Ecto neural progenitor cell (in vitro differentiated cells): Measurements from ENCODE around the gene CCNI2.
A peak's percentile ranks its signal among the peaks of the same experiment; 100 is the strongest.

Experiments
- DNase-seq: peaks from one replicate; pipeline ENCODE4 v3.0.0-alpha.2; 2018; ENCODE audit warnings: low spot score

The CCNI2 gene

GRCh38 chr5:132765311-132766019 is 18.2 kb downstream of the CCNI2 start:
- no peak for DNase-seq

DNA sequence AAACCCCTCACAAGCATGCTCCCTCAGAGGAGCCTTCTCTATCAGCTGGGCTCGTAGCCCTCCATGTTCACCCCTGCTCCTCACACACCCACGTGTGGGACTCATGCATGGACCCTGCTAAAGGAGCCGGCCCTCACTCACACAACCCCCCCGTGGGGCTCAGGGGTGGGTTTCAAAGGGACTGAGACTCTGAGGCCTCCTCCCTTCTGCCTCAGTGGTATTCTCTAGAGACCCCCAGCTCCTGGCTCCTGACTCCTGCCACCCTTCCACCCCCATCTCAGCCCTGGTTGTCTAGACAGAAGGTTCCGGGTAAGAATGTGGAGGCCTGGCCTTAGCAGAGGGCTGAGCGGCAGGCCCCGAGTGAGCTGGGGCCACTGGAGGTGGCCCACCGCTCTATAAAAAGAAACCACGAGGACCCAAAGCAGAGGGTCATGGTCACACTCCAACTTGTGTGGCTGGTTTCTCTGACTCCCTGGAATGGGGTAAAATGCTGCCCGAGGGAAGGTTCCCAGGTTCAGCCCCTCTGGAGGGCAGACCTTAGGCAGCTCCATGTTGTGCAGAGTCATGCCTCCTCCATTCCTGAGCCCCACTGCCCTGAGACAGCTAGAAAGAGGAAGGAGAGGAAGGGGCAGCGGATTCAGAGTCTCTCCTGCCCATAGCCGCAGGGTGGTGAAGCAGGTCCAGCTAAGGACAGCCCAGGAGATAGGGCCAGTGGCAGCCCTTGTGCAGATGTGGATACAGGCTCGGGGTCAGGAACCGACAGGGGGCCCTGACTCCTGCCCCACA is 19.0 kb downstream of the CCNI2 start:
- no peak for DNase-seq

GRCh38 chr5:132766806-132767055 is 19.5 kb downstream of the CCNI2 start:
- DNase-seq, result no peak

DNA sequence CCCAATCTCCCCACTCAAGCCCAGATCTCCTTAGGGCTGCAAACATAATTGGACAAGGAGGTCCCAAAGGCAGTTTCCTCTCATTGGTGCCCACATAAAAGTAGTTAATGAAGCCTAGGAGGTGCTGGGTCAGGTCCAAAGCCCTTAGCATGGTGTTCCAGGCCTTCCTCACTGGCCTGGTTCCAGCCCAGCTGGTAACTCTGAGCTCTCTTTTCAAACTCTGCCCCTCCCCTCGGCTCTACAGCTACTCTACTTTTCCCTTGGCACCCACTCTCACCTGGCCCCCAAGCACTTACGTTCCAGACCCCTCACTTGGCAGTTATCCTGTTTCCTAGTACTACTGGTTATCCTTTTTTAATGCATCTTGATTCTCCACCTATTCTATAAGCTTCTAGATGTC is 19.9 kb downstream of the CCNI2 start:
- DNase-seq, result no peak

- no peak for DNase-seq
These were observed 21.3 kb downstream of the CCNI2 start for GRCh38 chr5:132768485-132768868.

- no peak for DNase-seq
These were observed 23.4 kb downstream of the CCNI2 start for GRCh38 chr5:132770476-132771159.

DNA sequence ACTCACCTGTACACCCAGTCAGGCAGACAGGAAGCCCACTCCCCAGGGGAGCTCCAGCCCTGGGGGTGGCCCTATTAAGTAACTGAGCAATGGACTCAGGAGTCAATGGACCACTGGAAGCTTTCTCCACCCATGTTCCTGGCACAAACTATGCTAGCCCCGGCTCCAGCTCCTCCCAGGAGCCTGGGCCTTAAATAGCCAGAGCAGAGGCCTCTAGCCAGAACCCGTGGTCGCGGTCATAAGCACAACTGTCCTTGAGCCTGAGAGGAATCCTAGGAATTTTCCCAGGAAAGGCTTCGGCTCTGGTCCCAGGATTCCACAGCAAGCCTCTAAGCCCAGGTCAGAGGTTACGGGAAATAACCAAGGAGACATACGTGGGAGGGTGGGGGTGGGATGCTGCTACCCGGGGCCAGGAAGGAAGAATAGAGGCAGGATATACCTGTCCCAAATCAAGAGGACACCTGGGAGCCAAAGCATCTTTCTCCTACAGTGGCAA is 24.3 kb downstream of the CCNI2 start:
- peak; percentile 74 for DNase-seq

DNA sequence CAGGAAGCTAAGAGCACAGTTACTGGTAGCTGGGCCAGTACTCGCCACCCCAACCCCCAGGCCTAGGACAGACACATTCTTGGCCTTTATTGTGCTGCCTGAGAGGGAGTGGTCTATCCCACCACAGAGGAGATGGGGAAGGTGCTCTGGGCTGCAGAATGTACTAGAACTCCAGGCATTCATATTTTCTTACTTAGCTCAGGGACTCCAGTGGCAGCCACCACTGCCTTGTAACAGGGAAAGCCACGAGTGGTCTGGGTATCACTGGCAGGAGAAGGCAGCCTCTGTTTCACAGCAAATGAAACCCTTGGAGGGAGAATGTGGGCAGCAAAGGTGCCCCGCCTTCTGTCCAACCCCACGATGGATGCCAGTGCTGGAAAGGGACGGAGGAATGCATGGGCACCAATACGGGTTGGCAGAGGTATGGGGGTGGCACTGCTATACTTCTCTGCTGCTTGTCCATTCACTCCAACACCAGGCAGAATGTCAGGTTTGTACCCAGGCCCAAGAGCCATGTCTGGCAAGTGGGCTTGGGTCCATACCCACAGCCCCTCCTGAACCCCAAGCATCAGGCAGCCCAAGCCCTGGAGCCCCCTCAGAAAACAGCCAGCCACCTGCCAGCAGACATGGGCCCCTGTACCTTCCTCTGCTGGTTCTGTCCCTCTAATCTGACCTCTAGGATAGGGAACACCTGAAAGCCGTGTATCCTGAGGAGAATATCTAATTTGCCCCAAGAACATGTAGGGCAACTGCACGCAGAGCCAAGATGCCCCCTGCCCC is 25.3 kb downstream of the CCNI2 start:
- no peak for DNase-seq

DNA sequence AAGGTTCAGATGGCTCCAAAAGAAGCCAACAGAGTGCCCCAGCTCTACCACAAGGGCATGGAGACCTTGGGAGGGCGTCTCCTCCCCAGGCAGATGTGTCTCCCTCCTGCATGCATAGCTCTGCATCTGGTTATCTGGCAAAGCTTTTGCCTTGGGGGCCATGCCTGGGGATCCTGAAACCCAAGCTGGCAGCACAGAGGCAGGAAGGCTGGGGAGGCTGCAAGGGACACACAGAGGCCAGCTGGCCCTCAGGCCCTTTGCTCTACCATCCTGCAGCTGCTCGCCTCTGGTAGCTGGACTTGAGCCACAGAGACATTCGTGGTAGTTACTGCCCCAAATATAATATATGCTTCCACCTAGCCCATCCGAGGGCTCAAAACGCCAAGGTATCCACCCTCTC is 25.9 kb downstream of the CCNI2 start:
- DNase-seq, result no peak

GRCh38 chr5:132773601-132774355 is 26.6 kb downstream of the CCNI2 start:
- DNase-seq, result no peak

GRCh38 chr5:132774406-132774805 is 27.2 kb downstream of the CCNI2 start:
- DNase-seq, result no peak

DNA sequence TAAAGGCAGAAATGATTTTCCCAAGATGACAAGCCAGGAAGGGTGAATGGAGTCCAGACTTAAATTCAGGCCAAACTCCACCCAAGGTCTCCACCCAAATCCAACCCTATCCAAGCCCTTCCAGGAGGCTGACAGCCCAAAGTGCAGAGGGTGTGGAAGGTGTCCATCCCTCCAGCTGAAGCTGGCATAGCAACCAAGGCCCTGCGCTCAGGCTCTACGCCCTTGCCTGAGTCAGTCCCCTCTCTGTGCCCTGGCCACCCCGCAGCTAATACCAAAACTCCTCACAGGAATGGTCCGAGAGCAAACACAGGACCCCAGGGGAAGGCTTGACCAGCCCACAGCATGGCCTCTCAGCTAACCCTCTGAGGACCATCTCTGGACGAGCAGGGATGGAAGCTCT is 27.7 kb downstream of the CCNI2 start:
- DNase-seq, result no peak

DNA sequence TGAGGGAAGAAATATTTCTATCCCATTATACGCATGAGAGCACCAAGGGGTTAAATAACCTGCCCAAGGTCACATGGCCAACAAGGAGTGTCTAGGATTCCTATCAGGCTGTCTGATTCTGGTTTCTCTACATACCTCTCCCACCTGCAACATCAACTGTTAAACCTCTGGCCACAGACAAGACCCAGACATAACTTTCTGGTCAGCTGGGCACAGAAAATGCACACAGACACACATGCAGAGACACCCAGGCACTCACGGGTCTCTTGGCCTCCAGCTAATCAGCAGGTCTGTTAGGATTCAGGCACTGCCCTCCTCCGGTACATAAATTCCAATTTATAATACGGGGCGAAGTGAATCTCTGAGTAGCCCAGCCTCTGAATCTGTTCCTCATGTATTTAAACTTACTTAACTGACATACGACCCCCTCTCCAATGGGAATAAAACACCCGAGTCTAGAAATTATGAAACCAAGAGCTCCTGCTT is 28.3 kb downstream of the CCNI2 start:
- no peak for DNase-seq

GRCh38 chr5:132776131-132776937 is 29.1 kb downstream of the CCNI2 start:
- DNase-seq, result peak; percentile 68

DNA sequence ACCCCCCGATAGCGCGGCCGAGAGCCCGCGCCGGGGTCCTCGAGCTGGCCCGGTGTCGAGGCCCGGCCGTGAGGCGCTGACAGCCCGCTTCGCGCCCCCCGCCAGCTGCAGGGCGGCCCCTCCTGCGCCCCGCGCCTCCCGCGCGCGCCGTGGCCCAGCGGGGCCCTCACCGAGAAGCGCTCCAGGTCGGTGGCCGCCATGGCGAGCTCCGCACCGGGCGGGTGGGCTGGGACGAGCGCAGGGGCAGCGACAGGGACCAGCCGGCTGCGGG is 29.6 kb downstream of the CCNI2 start:
- no peak for DNase-seq

- peak; percentile 77 for DNase-seq
These were observed 30.2 kb downstream of the CCNI2 start, which contains the start of gene SEPTIN8 for GRCh38 chr5:132777209-132778069. SEPTIN8 (minus strand) TSS chr5:132777239; CDS start chr5:132777137, 102 bp downstream.

DNA sequence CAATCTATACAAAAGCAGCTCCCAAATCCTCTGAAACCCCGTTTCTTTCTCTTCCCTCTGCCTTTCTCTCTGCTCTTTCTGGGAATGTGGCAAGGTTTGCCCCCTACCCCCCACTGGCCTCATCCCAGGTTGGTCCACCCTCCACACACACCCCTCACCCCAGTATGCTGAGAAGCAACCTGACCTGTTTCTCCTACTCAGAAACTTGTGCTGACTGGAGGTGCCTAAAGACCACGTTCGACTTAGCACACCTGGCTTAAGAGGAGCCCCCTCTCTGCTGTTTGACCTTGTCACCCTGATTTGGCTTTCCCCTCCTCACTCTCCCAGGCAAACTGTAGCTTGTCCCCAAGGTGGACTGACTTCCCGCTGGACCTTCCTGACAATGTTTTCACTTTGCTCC is 30.9 kb downstream of the CCNI2 start:
- no peak for DNase-seq

- DNase-seq, result no peak
These were observed 31.6 kb downstream of the CCNI2 start for GRCh38 chr5:132778856-132779255.

DNA sequence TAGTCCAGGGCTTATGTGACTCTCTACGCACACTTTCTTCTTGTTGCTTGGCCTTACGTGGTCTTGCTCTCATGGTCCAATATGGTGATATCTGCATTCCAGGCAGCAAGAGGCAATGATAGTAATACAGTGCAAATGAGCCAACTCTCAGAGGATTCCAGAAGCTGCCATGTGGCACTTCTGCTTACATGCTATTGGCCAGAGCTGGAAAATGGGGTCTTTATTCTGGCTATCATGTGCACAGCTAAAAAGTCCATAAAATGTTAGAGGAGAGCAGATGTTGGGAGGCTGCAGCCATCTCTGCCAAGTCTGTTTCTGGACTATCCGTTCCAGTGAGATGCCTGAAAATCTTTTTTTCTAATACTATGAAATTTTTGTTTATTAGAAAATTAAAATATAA is 32.7 kb downstream of the CCNI2 start:
- DNase-seq, result no peak

DNA sequence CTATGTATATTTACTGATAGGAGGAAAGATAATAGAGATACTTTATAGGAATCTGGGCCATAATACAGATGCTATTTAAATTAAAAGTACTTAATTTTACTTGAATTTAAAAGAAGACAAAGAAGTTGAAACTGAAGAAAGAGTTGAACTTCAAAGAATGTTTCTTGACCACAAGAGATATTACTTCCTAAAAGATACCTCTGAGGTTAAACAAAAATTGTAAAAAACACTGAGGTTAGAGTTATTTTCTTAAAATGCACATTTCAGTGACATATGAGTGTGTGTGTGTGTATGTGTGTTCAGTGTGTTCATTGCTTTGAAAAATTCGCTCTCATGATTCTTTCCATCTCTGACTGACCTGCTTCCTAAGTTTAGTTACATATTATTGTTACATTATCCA is 33.4 kb downstream of the CCNI2 start:
- DNase-seq, result no peak
